T-cell (primary cell): Measurements from ENCODE around the gene LRCH3. TPM values are rescaled to one million over a fixed set of nuclear protein-coding genes. Genes with fewer than 3 reads are reported as not detected.

Source experiments
- ATAC-seq, 4 experiments: fragments of 200-7000 bp in 3 of 4; fragments of 150-1000 bp in 1 of 4; cut with Tn5 transposase; replicated peaks in 1 of 4; 1 replicate in 3 of 4; 2 replicates in 1 of 4; pipeline ENCODE4 v1.10.0; 2021; ENCODE audit warnings: moderate library complexity in 3 of 4, mild to moderate bottlenecking in 2 of 4, moderate number of reproducible peaks in 1 of 4
- CTCF ChIA-PET, 2 donors: fragments of 300-600 bp; sonication (Branson Sonifier 250); formaldehyde crosslinking; loops; one replicate each; lab custom pipeline; 2022; ENCODE audit warnings: antibody characterized with exemption in 2 of 2; lab: Charles Lee
- POLR2A ChIA-PET, 2 donors: fragments of 300-600 bp; sonication (Branson Sonifier 250); formaldehyde crosslinking; loops; one replicate each; lab custom pipeline; 2022; ENCODE audit warnings: antibody characterized with exemption in 2 of 2; lab: Charles Lee
- DNase-seq, 35 experiments: peaks; one replicate each; pipeline versions ENCODE4 v3.0.0 to v3.0.0-alpha.2; 2013 to 2023
- H3K27ac ChIP-seq: one replicate; pipeline ENCODE4 v1.5.1; 2013; ENCODE audit warnings: low read length
- H3K27me3 ChIP-seq, 2 experiments: replicated peaks in 1 of 2; 1 replicate in 1 of 2; 2 replicates in 1 of 2; pipeline versions ENCODE4 v1.6.1 to v1.7.0; 2013; ENCODE audit warnings: low read length in 1 of 2, mixed read lengths in 1 of 2; ENCODE audit not compliant: control insufficient read depth in 2 of 2, insufficient read depth in 2 of 2; ENCODE audit errors: extremely low read depth in 1 of 2
- H3K36me3 ChIP-seq, 2 donors: 1 replicate in 1 of 2; 2 replicates in 1 of 2; pipeline versions ENCODE4 v1.6.1 to v1.7.0; 2013; ENCODE audit warnings: low read length in 1 of 2; ENCODE audit not compliant: control insufficient read depth in 2 of 2, insufficient read depth in 1 of 2; ENCODE audit errors: extremely low read depth in 1 of 2
- H3K4me1 ChIP-seq, 2 experiments: 1 replicate in 1 of 2; 2 replicates in 1 of 2; pipeline versions ENCODE4 v1.6.1 to v1.7.0; 2013; ENCODE audit warnings: low read length in 2 of 2, mixed read lengths in 1 of 2; ENCODE audit not compliant: insufficient read depth in 2 of 2, control insufficient read depth in 1 of 2; ENCODE audit errors: extremely low read depth in 1 of 2
- H3K4me3 ChIP-seq, 2 donors: 1 replicate in 1 of 2; 2 replicates in 1 of 2; pipeline versions ENCODE4 v1.5.1 to v1.7.0; 2013; ENCODE audit warnings: mild to moderate bottlenecking in 2 of 2, low read length in 1 of 2, moderate library complexity in 1 of 2; ENCODE audit not compliant: control insufficient read depth in 1 of 2; ENCODE audit errors: extremely low read depth in 1 of 2
- H3K9me3 ChIP-seq: 2 replicates; pipeline ENCODE4 v1.7.0; 2013
- H3K27ac Mint-ChIP-seq, 2 donors: one replicate each; pipeline ENCODE4 v1.8.0; 2020 to 2021; ENCODE audit warnings: mild to moderate bottlenecking in 2 of 2, mixed read lengths in 2 of 2
- H3K27me3 Mint-ChIP-seq, 2 donors: one replicate each; pipeline ENCODE4 v1.8.0; 2021 to 2022; ENCODE audit warnings: mixed read lengths in 2 of 2
- H3K36me3 Mint-ChIP-seq: one replicate; pipeline ENCODE4 v1.8.0; 2021; ENCODE audit warnings: mixed read lengths
- H3K4me1 Mint-ChIP-seq, 3 donors: one replicate each; pipeline ENCODE4 v1.8.0; 2020 to 2022; ENCODE audit warnings: mixed read lengths in 3 of 3, mild to moderate bottlenecking in 1 of 3
- H3K4me3 Mint-ChIP-seq, 3 donors: one replicate each; pipeline ENCODE4 v1.8.0; 2020 to 2022; ENCODE audit warnings: mild to moderate bottlenecking in 3 of 3, mixed read lengths in 3 of 3, moderate library complexity in 3 of 3
- H3K9me3 Mint-ChIP-seq, 3 donors: one replicate each; pipeline ENCODE4 v1.8.0; 2020 to 2022; ENCODE audit warnings: mixed read lengths in 3 of 3
- WGBS: methylation state at CpG from one replicate; pipeline ENCODE4 v1.1.5; 2013; ENCODE audit warnings: missing lambda C conversion rate; ENCODE audit not compliant: insufficient coverage; 5-methylcytosine and 5-hydroxymethylcytosine counted together
- total RNA-seq, 35 experiments: library from RNA in 6 of 35; stranded (reverse) in 6 of 35; fragments of 120-200 nt in 1 of 35; gene quantifications; one replicate each; pipeline versions ENCODE4 v1.2.1 to v1.2.4 and lab custom pipeline; 2013 to 2026

Gene LRCH3
- total RNA-seq, 5 donors from 2014 or later (not counting 1 experiment from before 2014, with no cell fraction given) = 51.4 to 75.1 (median 62.2) TPM

DNA sequence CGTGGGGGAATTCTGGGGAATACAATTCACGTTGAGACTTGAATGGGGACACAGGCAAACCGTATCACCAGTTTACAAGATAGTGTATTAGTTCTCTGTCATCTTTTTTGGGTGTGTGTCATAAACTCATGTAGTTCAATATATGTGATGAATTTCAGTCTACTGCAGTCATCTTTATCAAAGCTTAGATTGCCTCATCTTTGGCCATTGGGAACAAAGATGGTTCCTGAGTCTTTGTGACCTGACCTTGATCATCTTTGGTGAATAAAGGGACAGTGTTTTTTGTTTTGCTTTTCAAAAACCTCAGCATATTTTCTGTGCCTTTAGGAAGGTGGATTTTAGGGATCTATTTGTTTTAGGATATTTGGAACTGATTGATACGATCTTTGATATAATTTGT, 23.3 kb downstream of the LRCH3 start:
- H3K36me3 ChIP-seq = peaks cover 9 to 10% of the 10 kb centered on the region in 2 donors
- POLR2A ChIA-PET = no interaction called here
- no peak overlapping the region for H3K27ac Mint-ChIP-seq

DNA sequence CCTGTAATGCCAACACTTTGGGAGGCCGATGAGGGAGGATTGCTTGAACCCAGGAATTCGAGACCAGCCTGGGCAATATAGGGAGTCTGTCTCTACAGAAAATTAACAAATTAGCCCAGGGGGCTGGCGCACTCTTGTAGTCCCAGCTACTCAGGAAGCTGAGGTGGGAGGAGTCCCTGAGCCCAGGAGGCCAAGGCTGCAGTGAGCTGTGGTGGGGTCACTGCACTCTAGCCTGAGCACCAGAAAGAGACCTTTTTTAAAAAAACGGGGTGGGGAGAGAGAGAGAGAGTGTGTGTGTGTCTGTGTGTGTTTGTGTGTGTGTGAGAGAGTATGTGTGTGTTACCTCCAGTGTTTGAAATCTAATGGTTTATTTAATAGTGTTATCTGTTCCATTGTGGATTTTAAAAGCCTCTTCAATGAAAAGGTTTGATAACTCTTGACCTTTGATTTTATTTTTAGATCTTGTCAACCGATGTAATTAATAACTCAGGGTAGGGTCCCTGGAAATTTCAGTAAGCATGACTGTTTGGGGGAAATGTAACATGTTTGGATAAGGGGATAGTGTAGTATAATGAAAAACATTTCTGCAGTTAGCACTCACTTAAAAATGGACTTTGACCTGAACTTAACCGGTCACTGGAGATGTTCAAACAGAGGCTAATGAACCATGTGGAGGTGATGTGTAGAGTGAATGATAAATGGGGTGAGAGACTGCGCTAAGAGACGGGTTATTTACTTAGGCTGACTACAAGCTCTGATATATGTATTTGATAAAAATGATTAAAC, 29.7 kb downstream of the LRCH3 start:
- H3K27ac Mint-ChIP-seq = peak overlapping the region in 1 of 2 donors; percentile 19
- H3K9me3 Mint-ChIP-seq = no peaks in the 10 kb centered on the region
- H3K27ac ChIP-seq = no peak overlapping the region
- H3K4me3 Mint-ChIP-seq = no peak overlapping the region
- peaks cover 2 to 5% (median 5%) of the 10 kb centered on the region in 3 donors for H3K4me1 Mint-ChIP-seq
- no peak overlapping the region for H3K4me3 ChIP-seq
- ATAC-seq = no peak
- no peak for DNase-seq
- H3K36me3 ChIP-seq = peaks cover 6 to 25% of the 10 kb centered on the region in 2 donors
- ChIA-PET POLR2A (no interaction called here), CTCF (interaction anchor here in 1 of 2 donors (0.7 to 1.5 kb wide), 3 partner anchors 11 to 49 kb away, joined by 3 to 4 read pairs (median 3); no protein-coding TSS in a partner anchor)
- 85% methylated on average over 5 of the region's 8 CpGs for WGBS
- H3K36me3 Mint-ChIP-seq = peaks cover 32% of the 10 kb centered on the region
- no peaks in the 10 kb centered on the region for H3K4me1 ChIP-seq
- H3K27me3 ChIP-seq = no peaks in the 10 kb centered on the region
- no peaks in the 10 kb centered on the region for H3K9me3 ChIP-seq
- no peaks in the 10 kb centered on the region for H3K27me3 Mint-ChIP-seq

More for the DNA sequence above, 23.3 kb downstream of the LRCH3 start:
- WGBS = 80% methylated on average over 1 of the region's 4 CpGs
- CTCF ChIA-PET = no interaction called here
- Histone ChIP-seq H3K27me3 (no peaks in the 10 kb centered on the region), H3K27ac (no peak overlapping the region), H3K4me1 (no peaks in the 10 kb centered on the region), H3K9me3 (no peaks in the 10 kb centered on the region), H3K4me3 (no peak overlapping the region)
- H3K36me3 Mint-ChIP-seq = peaks cover 10% of the 10 kb centered on the region
- no peaks in the 10 kb centered on the region for H3K9me3 Mint-ChIP-seq
- H3K4me1 Mint-ChIP-seq = peaks cover 21 to 27% (median 24%) of the 10 kb centered on the region in 3 donors
- H3K4me3 Mint-ChIP-seq = no peak overlapping the region
- DNase-seq = no peak
- no peaks in the 10 kb centered on the region for H3K27me3 Mint-ChIP-seq
- no peak for ATAC-seq

DNA sequence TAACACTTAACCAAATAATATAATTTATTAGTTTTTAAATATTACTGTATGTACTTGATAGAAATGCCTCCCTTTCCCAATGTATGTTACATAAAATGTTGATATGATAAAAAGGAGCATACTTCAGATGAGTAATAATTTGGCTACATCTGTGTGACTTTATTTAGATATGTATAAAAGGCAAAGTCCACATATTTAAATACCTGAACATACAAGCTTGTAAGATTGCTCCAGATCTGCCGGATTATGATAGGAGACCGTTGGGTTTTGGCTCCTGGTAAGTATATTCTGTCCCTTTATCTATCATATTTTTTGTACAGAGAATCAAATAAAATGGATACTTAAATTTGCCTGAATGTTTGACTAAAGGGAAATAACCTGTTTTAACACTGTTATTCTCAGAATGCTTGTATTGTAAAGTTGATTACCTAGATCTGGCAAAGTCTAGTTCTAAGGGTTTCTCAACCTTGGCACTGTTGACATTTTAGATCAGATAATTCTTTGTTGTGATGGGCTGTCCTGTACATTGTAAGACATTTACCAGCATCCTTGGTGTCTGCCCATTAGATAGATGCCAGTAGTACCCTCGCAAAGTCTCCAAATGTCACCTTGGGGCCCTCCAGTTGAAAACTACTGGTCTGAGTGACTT, 38.5 kb downstream of the LRCH3 start:
- H3K27ac Mint-ChIP-seq = no peak overlapping the region
- ATAC-seq (no peak), DNase-seq (no peak)
- CTCF ChIA-PET = no interaction called here
- no peak overlapping the region for H3K4me3 Mint-ChIP-seq
- Histone ChIP-seq H3K27ac (no peak overlapping the region), H3K36me3 (peaks cover 0 to 54% of the 10 kb centered on the region in 2 donors), H3K9me3 (no peaks in the 10 kb centered on the region), H3K27me3 (no peaks in the 10 kb centered on the region), H3K4me3 (no peak overlapping the region), H3K4me1 (no peaks in the 10 kb centered on the region)
- WGBS = 100% methylated on average over 1 of the region's 3 CpGs
- POLR2A ChIA-PET = no interaction called here
- H3K4me1 Mint-ChIP-seq = no peaks in the 10 kb centered on the region
- H3K27me3 Mint-ChIP-seq = no peaks in the 10 kb centered on the region
- peaks cover 44% of the 10 kb centered on the region for H3K36me3 Mint-ChIP-seq
- no peaks in the 10 kb centered on the region for H3K9me3 Mint-ChIP-seq

- H3K9me3 ChIP-seq = no peaks in the 10 kb centered on the region
- H3K4me3 Mint-ChIP-seq = no peak overlapping the region
- H3K36me3 ChIP-seq = peaks cover 0 to 62% of the 10 kb centered on the region in 2 donors
- no peak for DNase-seq
- no peak overlapping the region for H3K27ac Mint-ChIP-seq
- WGBS = no CpG with 5 or more reads among the region's 6 CpGs
- POLR2A ChIA-PET = no interaction called here
- H3K4me3 ChIP-seq = no peak overlapping the region
- CTCF ChIA-PET = no interaction called here
- H3K4me1 ChIP-seq = no peaks in the 10 kb centered on the region
- no peaks in the 10 kb centered on the region for H3K27me3 Mint-ChIP-seq
- H3K4me1 Mint-ChIP-seq = peaks cover 0 to under 1% (median 0%) of the 10 kb centered on the region in 3 donors
- no peaks in the 10 kb centered on the region for H3K9me3 Mint-ChIP-seq
- no peaks in the 10 kb centered on the region for H3K27me3 ChIP-seq
- H3K36me3 Mint-ChIP-seq = peaks cover 43% of the 10 kb centered on the region
- no peak for ATAC-seq
- no peak overlapping the region for H3K27ac ChIP-seq
Measured at GRCh38 chr3:197830308-197830966, 39.4 kb downstream of the LRCH3 start.

DNA sequence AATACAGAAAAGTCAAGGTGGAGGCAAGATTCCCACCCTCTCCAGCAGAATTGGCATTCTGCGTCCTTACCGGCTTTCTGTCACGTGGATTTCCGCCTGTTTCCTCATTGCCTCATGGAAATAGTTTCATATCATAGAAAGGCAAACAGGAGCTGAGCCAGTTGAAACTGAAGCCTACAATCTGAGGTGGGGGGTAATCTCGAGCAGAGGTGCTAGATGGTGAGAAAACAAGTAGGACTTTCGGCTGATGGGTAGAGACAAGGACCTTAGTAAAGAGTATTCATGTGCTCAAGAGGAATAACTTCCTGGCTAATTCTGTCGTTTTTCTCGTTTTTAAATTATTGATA, 39.9 kb downstream of the LRCH3 start:
- Mint-ChIP-seq H3K36me3 (peaks cover 45% of the 10 kb centered on the region), H3K4me1 (peaks cover 0 to 2% (median 0%) of the 10 kb centered on the region in 3 donors), H3K9me3 (no peaks in the 10 kb centered on the region), H3K27ac (no peak overlapping the region), H3K27me3 (no peaks in the 10 kb centered on the region), H3K4me3 (no peak overlapping the region)
- peaks cover 0 to 67% of the 10 kb centered on the region in 2 donors for H3K36me3 ChIP-seq
- ChIA-PET CTCF (no interaction called here), POLR2A (no interaction called here)
- no peaks in the 10 kb centered on the region for H3K4me1 ChIP-seq
- WGBS = 89% methylated on average over 2 of the region's 8 CpGs
- H3K4me3 ChIP-seq = no peak overlapping the region
- ATAC-seq = no peak
- no peaks in the 10 kb centered on the region for H3K27me3 ChIP-seq
- no peak for DNase-seq
- H3K9me3 ChIP-seq = no peaks in the 10 kb centered on the region
- H3K27ac ChIP-seq = no peak overlapping the region

DNA sequence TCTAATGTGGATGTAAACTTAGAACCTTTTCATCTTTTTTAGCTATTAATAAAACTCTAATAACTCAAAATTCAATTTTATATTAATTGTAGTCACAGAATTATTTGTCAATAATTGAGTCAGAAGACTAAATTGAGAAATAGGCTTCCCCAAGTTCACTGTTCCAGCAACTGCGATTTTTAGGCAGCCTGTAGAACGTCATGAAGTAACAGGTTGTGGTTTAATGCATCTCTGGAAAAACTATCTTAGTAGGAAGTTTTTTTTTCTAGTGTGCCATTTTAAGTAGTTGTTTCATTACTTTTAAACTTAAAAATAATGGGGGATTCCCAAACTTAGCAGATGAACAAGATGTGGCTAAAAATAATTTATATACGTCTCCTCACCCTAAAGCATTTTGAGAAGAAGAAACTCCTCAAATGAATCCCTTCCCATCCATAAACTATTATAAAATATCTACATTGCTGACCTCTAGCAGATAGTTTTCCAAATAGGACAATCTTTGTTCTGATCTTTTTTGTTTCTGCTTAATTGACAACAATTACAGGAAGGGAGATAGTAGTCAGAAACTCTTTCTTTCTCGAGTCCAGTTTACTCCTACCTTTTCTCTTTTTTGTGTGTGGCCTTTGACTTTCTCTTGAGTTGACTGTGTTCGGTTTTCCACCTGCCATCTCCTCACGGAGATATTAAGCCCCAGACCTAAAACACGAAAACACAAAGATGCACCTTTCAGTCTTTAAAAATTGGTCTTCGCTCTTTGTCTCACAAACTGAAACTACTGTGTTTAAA, 43.1 kb downstream of the LRCH3 start:
- no peaks in the 10 kb centered on the region for H3K27me3 Mint-ChIP-seq
- H3K4me3 Mint-ChIP-seq = no peak overlapping the region
- no peaks in the 10 kb centered on the region for H3K27me3 ChIP-seq
- ATAC-seq = no peak
- no peak overlapping the region for H3K27ac ChIP-seq
- peaks cover 39% of the 10 kb centered on the region for H3K36me3 Mint-ChIP-seq
- no peak for DNase-seq
- peaks cover 0 to 2% (median 0%) of the 10 kb centered on the region in 3 donors for H3K4me1 Mint-ChIP-seq
- no peaks in the 10 kb centered on the region for H3K4me1 ChIP-seq
- H3K4me3 ChIP-seq = no peak overlapping the region
- peak overlapping the region in 1 of 2 donors; percentile 52 for H3K27ac Mint-ChIP-seq
- ChIA-PET POLR2A (no interaction called here), CTCF (interaction anchor here in 1 of 2 donors (0.9 kb wide), 1 partner anchor 8 kb away, joined by 3 read pairs; no protein-coding TSS in a partner anchor)
- H3K9me3 ChIP-seq = no peaks in the 10 kb centered on the region
- WGBS = no CpG with 5 or more reads among the region's 8 CpGs
- H3K36me3 ChIP-seq = peaks cover 0 to 60% of the 10 kb centered on the region in 2 donors
- H3K9me3 Mint-ChIP-seq = no peaks in the 10 kb centered on the region
